GM10266 (cell line): ENCODE data around the gene DHPS.

ENCODE experiments used
- DNase-seq: peaks from one replicate; pipeline ENCODE4 v3.0.0; 2012; ENCODE audit errors: extremely low spot score
- CTCF ChIP-seq: IDR thresholded peaks from 2 replicates; pipeline ENCODE4 v1.5.1; 2012; ENCODE audit warnings: mild to moderate bottlenecking, low read depth; ENCODE audit not compliant: control insufficient read depth, insufficient read depth; ENCODE audit errors: missing control alignments

Gene DHPS

DNA sequence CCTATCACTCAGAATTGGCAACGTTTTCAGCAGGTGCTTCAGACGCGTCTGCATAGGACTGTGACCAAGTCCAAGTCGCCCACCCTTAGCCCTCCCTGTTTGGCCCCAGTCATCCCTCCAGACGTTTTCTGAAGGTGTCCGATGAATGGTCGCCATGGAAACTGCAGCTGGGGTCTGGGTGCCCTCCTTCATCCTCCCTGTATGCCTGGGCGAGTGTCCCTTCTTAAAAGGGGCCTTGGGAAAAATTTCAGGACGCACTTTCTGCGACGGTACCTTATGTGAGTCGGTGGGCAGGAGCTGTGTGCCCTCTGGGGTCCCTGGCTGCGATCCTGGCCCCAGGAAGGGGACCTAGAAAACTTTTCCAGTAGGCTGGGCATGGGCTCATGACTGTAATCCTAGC is 40.2 kb downstream of the DHPS start:
- TF ChIP-seq CTCF, result no peak
- peak; percentile 5 for DNase-seq

DNA sequence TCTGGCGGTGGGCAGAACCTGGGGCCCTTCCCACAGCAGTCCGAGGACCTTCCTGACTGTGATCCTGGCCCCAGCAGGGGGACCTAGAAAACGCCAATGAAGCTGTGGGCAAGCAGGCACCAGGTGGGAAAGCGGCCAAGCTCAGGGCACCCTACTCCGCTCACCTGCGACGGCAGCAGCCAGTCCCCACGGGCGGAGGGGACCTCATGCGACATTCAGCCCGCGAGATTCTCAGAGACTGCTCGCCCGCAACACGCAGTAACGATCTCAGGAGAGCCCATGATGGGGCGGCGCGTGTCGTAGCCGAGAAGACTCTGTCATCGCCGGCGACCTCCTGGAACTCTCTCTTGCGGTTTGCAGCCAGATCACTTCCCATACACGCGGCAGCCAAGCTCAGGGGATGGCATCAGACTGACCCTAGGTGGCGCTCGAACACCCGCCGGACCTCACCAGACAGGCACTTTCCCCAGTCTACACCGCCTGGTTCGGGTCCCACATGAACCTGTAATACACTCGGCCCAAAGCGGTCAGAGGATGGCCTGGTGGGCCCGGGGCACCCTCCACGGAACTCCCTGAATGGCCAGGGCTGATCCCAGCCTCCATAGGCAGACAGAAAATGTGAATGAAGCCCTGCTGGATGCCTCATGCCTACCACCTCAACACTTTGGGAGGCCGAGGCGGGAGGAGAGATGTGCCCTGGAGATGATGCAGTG is 41.6 kb downstream of the DHPS start:
- TF ChIP-seq CTCF, result peak; percentile 84
- DNase-seq, result peak; percentile 88

DNA sequence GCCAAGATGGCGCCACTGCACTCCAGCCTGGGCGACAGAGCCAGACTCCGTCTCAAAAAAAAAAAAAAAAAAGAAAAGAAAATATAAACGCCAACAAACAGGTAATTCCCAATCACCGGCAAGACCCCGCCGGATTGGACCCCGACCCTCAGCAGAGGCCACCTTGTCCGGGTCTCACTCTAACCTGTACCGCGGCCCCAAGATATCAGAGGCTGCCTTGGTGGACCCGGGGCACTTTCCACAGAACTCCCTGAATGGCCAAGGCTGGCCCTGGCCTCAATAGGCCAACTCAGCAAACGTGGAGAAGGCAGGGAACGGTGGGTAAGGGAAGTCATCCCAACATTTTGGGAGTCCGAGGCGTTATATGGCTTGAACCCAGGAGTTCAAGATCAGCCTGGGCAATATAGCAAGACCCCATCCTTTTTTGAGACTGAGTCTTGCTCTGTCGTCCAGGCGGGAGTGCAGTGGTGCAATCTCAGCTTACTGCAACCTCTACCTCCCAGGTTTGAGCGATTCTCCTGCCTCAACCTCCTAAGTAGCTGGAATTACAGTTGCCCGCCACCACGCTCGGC is 43.0 kb downstream of the DHPS start:
- peak; percentile 3 for DNase-seq
- TF ChIP-seq CTCF, result no peak

GRCh38 chr19:12636631-12637030 is 45.0 kb downstream of the DHPS start:
- no peak for DNase-seq
- TF ChIP-seq CTCF, result no peak

DNA sequence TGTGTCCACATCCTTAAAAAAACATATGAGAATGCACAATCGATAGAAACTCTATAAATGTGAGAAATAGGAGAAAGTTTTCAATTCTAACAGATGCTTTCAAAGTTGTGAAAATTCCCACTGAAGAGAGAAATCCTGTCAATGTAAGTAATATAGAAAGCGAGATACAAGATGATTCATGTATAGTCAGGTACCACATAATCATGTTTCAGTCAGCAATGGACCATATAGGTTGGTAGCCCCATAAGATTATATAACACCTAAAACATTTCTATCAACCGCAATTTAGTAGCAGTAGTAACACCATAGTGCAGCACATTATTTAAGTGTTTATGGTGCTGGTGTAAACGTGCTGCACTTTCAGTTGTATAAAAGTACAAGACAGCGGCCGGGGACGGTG is 52.5 kb downstream of the DHPS start:
- DNase-seq, result no peak
- no peak for TF ChIP-seq CTCF

- TF ChIP-seq CTCF, result no peak
- DNase-seq, result no peak
Observed at GRCh38 chr19:12628040-12629022, 53.3 kb downstream of the DHPS start.
